Heart left ventricle (tissue), 13 donors: ENCODE measurements around the gene CCBE1.

ENCODE experiments used
- CTCF ChIP-seq, 12 donors: fragments of 200-600 bp; sonication (generic) in 4 of 12; IDR thresholded peaks; one replicate each; pipeline versions ENCODE4 v1.5.0 to v1.8.0; 2018 to 2022; ENCODE audit warnings: antibody characterized with exemption in 12 of 12, mild to moderate bottlenecking in 5 of 12
- POLR2A ChIP-seq, 2 donors: fragments of 450-650 bp; IDR thresholded peaks; one replicate each; pipeline ENCODE4 v1.6.1; 2017; ENCODE audit warnings: antibody characterized with exemption in 2 of 2, mild to moderate bottlenecking in 2 of 2, moderate library complexity in 2 of 2
- donor health status: ischemic (EF 13 %, LVEDD 7.1; RV severe dilation, severe dysfunction).
- donor health status: DM: no; HTN: yes; CAD: no.
- donor health status: DM: no; HTN: no; CAD: no.
- donor health status: ischemic (EF 25% LVEDD 6.9; RV normal size, moderate dysfunction).
- donor health status: ischemic (EF 25% LVEDD 5.7; RV mildly dilated, moderate dysfunction).
- donor health status: ischemic (EF 35%, LVEDD 5.7; RV mildly dilated, moderate dysfunction).
- donor health status: nonischemic (EF 11% LVEDD 7.7; RV severe dilation, severe dysfunction).
- donor health status: DM: yes; HTN: yes; CAD: no.
- donor health status: PGD.
- donor health status: ischemic (EF 29% LVEDD 5.4; RV normal size, mild dysfunction).
- donor health status: nonischemic (EF 23%, LVEDD 6.1; RV moderate dilation, normal function).

- no peak for TF ChIP-seq CTCF (IDR thresholded peaks at IDR 0.05)
- no peak for TF ChIP-seq POLR2A (IDR thresholded peaks at IDR 0.05)
These were observed 40.8 kb downstream of the CCBE1 start for GRCh38 chr18:59656373-59656887.
